Spleen (tissue), 7 donors: ENCODE data around the gene C1orf115.

Experiments used
- POLR2A ChIP-seq, 3 donors: fragments of 450-650 bp; IDR thresholded peaks; one replicate each; pipeline ENCODE4 v1.5.1; 2017; ENCODE audit warnings: antibody characterized with exemption in 3 of 3, mild to moderate bottlenecking in 1 of 3
- POLR2AphosphoS5 ChIP-seq, 3 donors: sonication (generic); formaldehyde crosslinking; IDR thresholded peaks; one replicate each; pipeline ENCODE4 v1.5.1; 2017; ENCODE audit warnings: antibody characterized with exemption in 3 of 3
- TF ChIP-seq, protein P1 (sequence below), 11 experiments: fragments of 200-600 bp in 7 of 11; fragments of 450-650 bp in 4 of 11; sonication (generic) in 4 of 11; IDR thresholded peaks in 8 of 11; conservative IDR thresholded peaks in 3 of 11; 1 replicate in 7 of 11; 2 replicates in 4 of 11; pipeline versions ENCODE4 v1.4.0 to v1.8.0; 2016 to 2021; ENCODE audit warnings: antibody characterized with exemption in 11 of 11, inconsistent platforms in 4 of 11, mild to moderate bottlenecking in 1 of 11
- donor health status: DM: no; HTN: no; CAD: no; lungs with moderate emphysema.
- donor health status: DM: no; HTN: no; CAD: no.
- donor health status: DM: no; HTN: no; CAD: no.

DNA sequence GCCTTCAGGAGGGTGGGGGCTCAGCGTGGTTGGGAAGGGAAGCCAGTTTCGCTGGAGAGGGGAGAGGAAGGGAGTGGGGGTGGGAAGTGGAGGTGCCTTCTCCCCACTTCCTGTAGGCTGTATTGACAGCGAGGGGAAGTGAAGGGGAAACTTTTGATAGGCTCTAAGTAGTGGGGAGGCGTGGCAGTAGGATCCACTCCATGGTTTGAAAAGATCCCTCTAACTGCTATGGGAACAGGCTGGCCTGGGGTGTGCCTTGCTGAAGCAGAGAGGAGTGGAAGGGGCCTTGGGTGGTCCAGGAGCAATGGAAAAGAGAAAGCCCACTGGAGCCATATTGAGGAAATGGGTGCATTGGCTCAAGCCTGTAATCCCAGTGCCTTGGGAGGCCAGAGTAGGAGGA, 20.2 kb downstream of the C1orf115 start:
- TF ChIP-seq, protein P1, sequence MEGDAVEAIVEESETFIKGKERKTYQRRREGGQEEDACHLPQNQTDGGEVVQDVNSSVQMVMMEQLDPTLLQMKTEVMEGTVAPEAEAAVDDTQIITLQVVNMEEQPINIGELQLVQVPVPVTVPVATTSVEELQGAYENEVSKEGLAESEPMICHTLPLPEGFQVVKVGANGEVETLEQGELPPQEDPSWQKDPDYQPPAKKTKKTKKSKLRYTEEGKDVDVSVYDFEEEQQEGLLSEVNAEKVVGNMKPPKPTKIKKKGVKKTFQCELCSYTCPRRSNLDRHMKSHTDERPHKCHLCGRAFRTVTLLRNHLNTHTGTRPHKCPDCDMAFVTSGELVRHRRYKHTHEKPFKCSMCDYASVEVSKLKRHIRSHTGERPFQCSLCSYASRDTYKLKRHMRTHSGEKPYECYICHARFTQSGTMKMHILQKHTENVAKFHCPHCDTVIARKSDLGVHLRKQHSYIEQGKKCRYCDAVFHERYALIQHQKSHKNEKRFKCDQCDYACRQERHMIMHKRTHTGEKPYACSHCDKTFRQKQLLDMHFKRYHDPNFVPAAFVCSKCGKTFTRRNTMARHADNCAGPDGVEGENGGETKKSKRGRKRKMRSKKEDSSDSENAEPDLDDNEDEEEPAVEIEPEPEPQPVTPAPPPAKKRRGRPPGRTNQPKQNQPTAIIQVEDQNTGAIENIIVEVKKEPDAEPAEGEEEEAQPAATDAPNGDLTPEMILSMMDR (IDR thresholded peaks at IDR 0.05 in 8 of 11, conservative IDR thresholded peaks at IDR 0.05 in 3 of 11) = no peak
- TF ChIP-seq POLR2A (IDR thresholded peaks at IDR 0.05) (no peak), POLR2AphosphoS5 (IDR thresholded peaks at IDR 0.05) (no peak)
